Endothelial cell (in vitro differentiated cells): ENCODE results near the gene EPHB1. TPM values are rescaled to one million over a fixed set of nuclear protein-coding genes. Genes with fewer than 3 reads are reported as not detected.

Source experiments
- DNase-seq: peaks from one replicate; pipeline ENCODE4 v3.0.0; 2021; ENCODE audit warnings: low spot score
- H3K27ac Mint-ChIP-seq: one replicate; pipeline ENCODE4 v1.8.0; 2021; ENCODE audit warnings: mixed read lengths, inconsistent platforms; ENCODE audit not compliant: unreplicated experiment
- H3K27me3 Mint-ChIP-seq: one replicate; pipeline ENCODE4 v1.8.0; 2021; ENCODE audit warnings: mild to moderate bottlenecking, moderate library complexity, mixed read lengths, inconsistent platforms; ENCODE audit not compliant: unreplicated experiment
- H3K36me3 Mint-ChIP-seq: one replicate; pipeline ENCODE4 v1.8.0; 2021; ENCODE audit warnings: mild to moderate bottlenecking, low read depth, mixed read lengths, inconsistent platforms; ENCODE audit not compliant: unreplicated experiment
- H3K4me1 Mint-ChIP-seq: one replicate; pipeline ENCODE4 v1.8.0; 2021; ENCODE audit warnings: mild to moderate bottlenecking, mixed read lengths, inconsistent platforms; ENCODE audit not compliant: unreplicated experiment
- H3K4me3 Mint-ChIP-seq: one replicate; pipeline ENCODE4 v1.8.0; 2021; ENCODE audit warnings: mild to moderate bottlenecking, mixed read lengths, inconsistent platforms; ENCODE audit not compliant: unreplicated experiment
- H3K9me3 Mint-ChIP-seq: one replicate; pipeline ENCODE4 v1.8.0; 2021; ENCODE audit warnings: mixed read lengths, inconsistent platforms; ENCODE audit not compliant: unreplicated experiment
- CTCF ChIP-seq: fragments of 200-600 bp; sonication (generic); IDR thresholded peaks from one replicate; pipeline ENCODE4 v1.5.0; 2021; ENCODE audit warnings: antibody characterized with exemption; ENCODE audit not compliant: unreplicated experiment
- total RNA-seq: library from RNA; stranded (reverse); fragmentation: NEBNext Ultra II Directional; extraction: Animal tissue kit (Norgen Biotek cat#: 25700); gene quantifications from one replicate; pipeline ENCODE4 v1.2.1, GENCODE V29; 2021; ENCODE audit not compliant: unreplicated experiment

EPHB1 gene
- total RNA-seq, 1 donor from 2014 or later = 5.7 TPM

GRCh38 chr3:134755821-134756220 lies 39.2 kb upstream of the EPHB1 start:
- H3K9me3 Mint-ChIP-seq = no peaks in the 10 kb centered on the region
- H3K4me1 Mint-ChIP-seq = no peaks in the 10 kb centered on the region
- no peak for DNase-seq
- no peak overlapping the region for H3K4me3 Mint-ChIP-seq
- no peaks in the 10 kb centered on the region for H3K36me3 Mint-ChIP-seq
- no peak overlapping the region for H3K27ac Mint-ChIP-seq
- TF ChIP-seq CTCF = no peak
- peaks cover 2% of the 10 kb centered on the region for H3K27me3 Mint-ChIP-seq

- Mint-ChIP-seq H3K27me3 (peaks cover 4% of the 10 kb centered on the region), H3K27ac (no peak overlapping the region), H3K4me3 (no peak overlapping the region), H3K4me1 (no peaks in the 10 kb centered on the region), H3K9me3 (no peaks in the 10 kb centered on the region), H3K36me3 (no peaks in the 10 kb centered on the region)
- DNase-seq = no peak
- TF ChIP-seq CTCF = no peak
These were observed 37.5 kb upstream of the EPHB1 start for GRCh38 chr3:134757549-134758069.

GRCh38 chr3:134761213-134761612 lies 33.8 kb upstream of the EPHB1 start:
- no peak for DNase-seq
- Mint-ChIP-seq H3K27me3 (peaks cover 4% of the 10 kb centered on the region), H3K27ac (no peak overlapping the region), H3K4me3 (no peak overlapping the region), H3K4me1 (no peaks in the 10 kb centered on the region), H3K9me3 (no peaks in the 10 kb centered on the region), H3K36me3 (no peaks in the 10 kb centered on the region)
- TF ChIP-seq CTCF = no peak

- TF ChIP-seq CTCF = no peak
- DNase-seq = no peak
- Mint-ChIP-seq H3K36me3 (no peaks in the 10 kb centered on the region), H3K9me3 (no peaks in the 10 kb centered on the region), H3K4me3 (no peak overlapping the region), H3K27me3 (peaks cover 4% of the 10 kb centered on the region), H3K27ac (no peak overlapping the region), H3K4me1 (no peaks in the 10 kb centered on the region)
These were observed 33.0 kb upstream of the EPHB1 start for GRCh38 chr3:134762016-134762415.

- no peak for TF ChIP-seq CTCF
- Mint-ChIP-seq H3K4me3 (no peak overlapping the region), H3K9me3 (no peaks in the 10 kb centered on the region), H3K27me3 (peaks cover 4% of the 10 kb centered on the region), H3K4me1 (no peaks in the 10 kb centered on the region), H3K27ac (no peak overlapping the region), H3K36me3 (no peaks in the 10 kb centered on the region)
- DNase-seq = no peak
These were observed 29.6 kb upstream of the EPHB1 start for GRCh38 chr3:134765468-134765867.
